Activated gamma-delta T cell treated with Interleukin-2 at 50 U/mL for 16 hours (primary cell): ENCODE measurements around the gene TENM4.

Experiments used
- DNase-seq: peaks from one replicate; pipeline ENCODE4 v3.0.0-alpha.2; 2020

The TENM4 gene

DNA sequence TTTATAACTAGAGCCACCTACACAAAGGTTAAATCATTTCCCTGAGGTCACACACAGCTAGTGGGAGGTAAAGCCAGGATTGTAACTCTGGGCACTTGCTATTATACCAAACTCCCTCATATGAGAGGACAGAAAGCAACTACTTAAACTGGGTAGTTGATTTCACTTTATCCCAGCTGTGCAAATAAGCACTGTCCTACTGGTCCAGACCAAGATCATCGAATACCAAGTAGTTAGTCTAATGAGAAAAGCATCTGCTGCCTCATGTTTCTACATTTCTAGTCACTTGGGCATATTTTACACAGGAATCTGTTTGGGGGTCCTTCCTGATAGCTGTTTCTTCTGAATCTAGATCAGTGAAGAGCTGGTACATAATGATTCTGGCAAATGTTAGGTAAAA lies 687.5 kb downstream of the TENM4 start:
- DNase-seq, result no peak

DNA sequence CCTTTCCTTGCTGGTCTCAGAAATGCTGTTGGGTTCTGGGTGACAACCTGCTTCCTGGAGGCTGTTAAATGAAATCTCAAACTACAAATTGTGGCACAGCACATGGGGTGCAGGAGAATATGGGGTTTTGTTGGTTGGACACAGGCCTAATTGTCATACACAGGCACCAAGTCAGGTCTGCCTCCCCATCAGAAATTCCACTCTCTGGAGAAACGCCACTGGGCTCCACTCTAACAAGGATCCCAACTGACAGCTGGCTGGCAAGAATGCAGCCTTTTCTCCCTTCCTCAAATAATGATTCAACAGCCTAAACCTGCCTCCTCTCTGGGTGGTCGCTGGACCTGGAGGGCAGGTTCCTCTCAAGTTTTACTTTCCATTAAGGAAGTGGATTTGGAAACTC lies 688.3 kb downstream of the TENM4 start:
- DNase-seq, result no peak

DNA sequence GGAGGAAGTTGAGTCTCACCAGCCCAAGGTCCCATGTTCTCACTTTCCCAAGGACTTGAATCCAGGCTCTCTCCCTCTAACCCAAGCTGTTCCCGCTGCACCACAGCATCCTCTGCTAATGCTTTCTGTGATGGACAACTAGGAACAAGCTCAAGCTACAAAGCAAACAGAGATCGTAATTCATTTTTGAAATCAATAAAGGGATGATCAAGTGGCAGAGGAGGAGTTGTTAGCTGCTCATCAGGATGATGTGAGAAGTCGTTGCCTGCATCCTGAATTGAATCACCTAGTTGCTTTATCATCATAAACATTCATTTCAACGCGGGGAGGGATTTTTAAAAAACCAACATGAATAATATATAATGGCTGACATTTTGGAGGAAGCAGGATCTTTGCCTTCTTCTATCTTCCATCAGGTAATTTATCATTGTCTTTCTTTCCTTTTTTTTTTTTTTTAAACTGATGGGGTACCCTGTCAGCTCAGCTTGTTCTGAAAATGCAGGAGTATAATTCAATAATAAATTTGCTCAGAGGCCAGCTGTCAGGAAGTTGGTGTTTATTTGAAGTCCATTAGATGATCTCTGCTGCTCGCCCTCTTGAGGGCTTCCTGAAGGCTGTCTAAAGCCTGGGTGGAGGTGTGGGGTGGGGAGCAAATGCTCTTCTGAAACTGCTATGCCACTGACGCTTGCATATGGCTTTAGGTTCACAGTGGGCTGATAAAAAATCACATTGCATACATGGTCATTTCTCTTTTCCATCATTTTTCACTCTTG lies 691.7 kb downstream of the TENM4 start:
- DNase-seq, result no peak

GRCh38 chr11:78744949-78745348 lies 695.9 kb downstream of the TENM4 start:
- no peak for DNase-seq

DNA sequence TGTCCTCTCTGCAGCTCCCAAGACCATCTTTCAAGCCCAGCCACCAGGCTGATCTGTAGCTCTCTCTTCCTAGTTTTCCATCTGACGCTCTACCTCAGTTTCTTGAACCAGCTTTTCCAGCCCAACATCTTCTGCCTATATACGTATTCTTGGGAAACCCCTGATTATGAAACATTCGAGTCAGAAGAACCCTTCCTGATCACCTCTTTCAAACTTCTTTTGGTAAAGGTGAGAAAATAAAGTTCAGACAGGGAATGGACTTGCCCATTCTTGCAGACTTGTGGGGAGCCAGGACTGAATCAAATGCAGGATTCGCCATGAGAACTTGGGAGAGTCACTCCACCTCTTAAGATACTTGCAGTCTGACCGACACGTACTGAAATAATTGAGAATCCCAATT lies 696.6 kb downstream of the TENM4 start:
- DNase-seq, result no peak

DNA sequence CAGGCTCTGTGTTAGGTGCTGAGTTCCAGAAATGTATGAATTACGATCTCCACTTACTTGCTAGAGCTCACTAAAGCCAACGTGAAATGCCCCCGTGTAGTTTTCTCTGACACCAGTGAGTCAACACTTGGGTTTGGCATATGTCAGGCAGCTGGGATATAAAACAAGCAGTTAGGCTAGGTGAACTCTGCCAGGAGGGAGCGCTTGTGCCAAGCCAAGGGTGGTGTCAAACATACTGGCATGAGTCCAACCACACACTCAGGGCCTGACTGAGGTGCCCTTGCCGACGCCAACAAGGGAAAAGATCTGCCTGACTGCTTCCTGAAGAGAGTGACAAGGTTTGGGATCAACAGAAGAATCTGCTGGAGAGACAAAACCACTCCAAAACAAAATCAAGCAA lies 698.4 kb downstream of the TENM4 start:
- DNase-seq, result no peak

GRCh38 chr11:78741741-78742140 lies 699.1 kb downstream of the TENM4 start:
- no peak for DNase-seq

DNA sequence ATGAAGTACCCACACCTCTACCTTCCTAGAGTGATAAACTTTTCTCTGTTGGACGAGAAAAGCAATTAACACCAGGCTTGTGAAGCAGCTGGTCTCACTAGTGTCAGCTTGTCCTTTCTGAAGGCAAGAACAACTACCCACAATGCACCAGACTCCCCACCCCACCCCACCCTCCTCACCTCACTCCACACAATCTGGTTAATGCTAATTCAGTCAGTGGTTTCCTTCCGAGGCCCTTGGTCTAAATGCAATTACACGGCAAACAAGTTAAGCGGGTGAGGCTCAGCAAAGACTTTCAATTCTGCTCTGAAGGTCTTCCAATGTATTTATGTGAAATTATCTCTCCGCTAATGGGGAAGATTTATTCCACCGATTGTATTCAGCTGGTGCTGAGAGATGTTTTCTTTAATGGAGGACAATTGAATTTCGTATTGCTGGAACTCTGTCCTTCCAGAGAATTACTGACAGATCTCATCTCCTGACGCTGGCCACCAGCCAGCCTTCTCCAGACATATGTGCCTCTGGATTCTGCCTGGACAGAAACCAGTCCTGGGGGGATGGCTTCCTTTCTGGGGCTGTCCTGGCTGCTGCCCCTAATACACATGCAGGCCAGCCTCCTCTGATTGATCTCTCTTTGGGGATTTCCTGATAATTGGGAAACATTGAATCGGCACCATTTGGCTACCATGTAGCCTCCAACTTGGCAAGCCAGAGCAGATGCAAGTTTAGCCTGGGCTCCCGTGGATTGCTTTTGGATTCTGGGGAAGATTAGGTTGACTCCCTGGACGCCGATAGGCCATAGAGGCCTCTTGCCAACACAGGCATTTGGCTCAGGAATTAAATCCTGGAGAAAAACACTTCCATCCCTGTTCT lies 700.4 kb downstream of the TENM4 start:
- no peak for DNase-seq

- no peak for DNase-seq
Measured at GRCh38 chr11:78737891-78738290, 702.9 kb downstream of the TENM4 start.

- no peak for DNase-seq
Measured at GRCh38 chr11:78737301-78737700, 703.5 kb downstream of the TENM4 start.

GRCh38 chr11:78735711-78736110 lies 705.1 kb downstream of the TENM4 start:
- DNase-seq, result no peak

DNA sequence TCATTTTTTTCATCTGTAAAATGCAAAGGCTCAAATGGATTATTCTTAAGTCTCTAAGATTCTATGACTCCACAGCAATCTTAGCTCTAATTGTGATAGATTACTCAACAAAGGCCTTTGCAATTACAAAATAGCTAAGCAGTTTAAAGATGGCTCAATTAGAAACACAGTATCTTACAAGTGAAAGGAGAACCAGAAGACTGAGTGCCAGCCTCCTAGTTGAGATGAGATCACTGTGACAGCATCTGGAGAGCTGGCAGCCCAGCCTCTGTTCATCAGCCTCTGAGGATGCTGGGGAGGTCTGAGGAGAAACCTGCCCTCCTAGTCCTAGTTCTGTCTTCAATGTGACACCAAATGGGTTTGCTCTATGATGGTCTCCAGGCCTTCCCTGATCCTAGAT lies 707.8 kb downstream of the TENM4 start:
- DNase-seq, result no peak

DNA sequence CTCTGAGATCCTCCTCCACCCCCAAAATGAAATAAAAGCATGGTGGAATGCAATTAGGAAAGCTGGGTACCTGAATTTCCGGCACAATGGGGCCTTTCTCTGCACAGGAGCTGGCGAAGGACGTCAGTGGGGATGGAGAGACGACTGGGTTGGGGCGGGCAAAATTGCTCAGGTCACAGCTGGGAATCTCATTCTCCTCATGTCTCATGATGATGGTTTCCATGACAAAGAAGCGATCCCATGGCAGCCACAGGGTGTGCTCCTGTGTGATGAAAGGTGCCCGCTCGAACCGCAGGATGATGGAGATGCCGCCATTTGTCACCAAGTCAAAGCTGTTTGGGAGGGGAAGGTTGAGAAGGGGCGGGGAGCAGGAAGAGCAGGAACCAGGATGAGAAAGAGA lies 708.6 kb downstream of the TENM4 start:
- DNase-seq, result no peak

DNA sequence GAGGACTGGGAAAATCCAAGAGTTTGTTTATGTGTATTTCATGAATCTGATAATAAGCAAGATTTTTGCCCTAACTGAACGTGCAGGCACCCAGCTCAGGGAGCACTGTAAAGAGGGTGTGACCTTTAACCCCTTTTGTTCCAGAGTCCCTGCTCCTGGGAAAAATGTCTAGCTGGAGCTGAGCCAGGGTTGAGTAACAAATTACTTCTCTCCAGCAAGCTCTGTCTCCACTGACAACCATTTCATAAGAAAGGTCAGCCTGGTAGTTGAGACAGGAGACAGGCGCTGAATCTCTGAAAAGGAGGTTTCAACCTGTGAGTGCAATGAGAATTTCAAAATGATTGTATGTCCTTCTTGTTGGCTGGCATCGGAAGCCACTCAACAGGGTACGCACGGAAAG lies 709.8 kb downstream of the TENM4 start:
- DNase-seq, result no peak

- no peak for DNase-seq
Measured at GRCh38 chr11:78730267-78730824, 710.5 kb downstream of the TENM4 start.

GRCh38 chr11:78727816-78728215 lies 713.0 kb downstream of the TENM4 start:
- DNase-seq, result no peak

GRCh38 chr11:78725200-78725599 lies 715.6 kb downstream of the TENM4 start:
- DNase-seq, result no peak

DNA sequence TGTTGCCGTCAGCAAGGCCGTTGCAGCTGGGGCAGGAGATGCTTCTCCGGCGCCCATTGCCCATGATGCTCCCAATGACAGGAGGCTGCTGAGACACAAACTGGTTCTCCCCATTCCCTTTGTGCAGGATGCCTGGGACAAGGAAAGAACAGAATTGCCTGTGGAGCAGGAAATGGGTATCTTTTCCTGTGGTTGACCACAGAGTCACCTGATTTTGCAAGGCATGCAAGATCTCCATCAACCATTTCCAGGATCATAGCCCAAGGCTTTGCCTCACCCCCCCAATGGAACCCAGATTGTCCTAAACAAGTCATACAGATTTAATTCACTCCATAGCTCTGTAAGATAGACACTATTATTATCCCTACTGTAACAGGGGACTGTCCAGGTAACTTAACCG lies 718.0 kb downstream of the TENM4 start:
- DNase-seq, result no peak

GRCh38 chr11:78720281-78720989 lies 720.4 kb downstream of the TENM4 start:
- no peak for DNase-seq

GRCh38 chr11:78717041-78717440 lies 723.8 kb downstream of the TENM4 start:
- no peak for DNase-seq

DNA sequence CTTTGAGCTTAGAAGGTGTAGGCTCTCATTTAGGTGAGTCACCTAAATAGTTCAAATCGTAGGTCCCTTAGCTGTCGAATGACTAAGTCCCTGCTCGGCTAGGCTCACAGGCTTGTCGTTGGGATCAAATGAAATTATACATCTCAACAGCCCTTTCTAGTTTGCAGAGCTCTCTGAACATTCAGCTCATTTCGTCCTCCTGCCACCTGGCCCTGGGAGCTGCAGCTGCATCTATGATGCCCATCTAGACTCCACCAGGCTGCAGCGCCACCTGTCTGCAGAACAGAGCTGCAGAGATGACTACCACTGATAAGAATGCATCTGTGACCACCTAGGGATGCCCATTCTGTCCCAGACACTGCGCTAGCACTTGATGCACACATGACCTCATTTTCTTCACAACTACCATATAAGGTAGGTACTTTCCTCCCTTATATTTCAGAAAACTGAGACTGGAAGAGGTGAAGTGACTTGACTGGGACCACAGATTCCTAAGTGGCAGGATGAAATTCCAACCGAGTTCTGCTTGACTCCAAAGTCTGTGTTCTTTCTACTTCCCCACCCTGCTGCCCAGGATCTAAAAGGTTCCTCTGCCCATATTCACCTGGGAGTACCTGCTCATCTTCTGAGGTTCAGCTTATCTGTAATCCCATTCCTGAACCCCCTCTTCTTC lies 725.1 kb downstream of the TENM4 start:
- DNase-seq, result no peak

DNA sequence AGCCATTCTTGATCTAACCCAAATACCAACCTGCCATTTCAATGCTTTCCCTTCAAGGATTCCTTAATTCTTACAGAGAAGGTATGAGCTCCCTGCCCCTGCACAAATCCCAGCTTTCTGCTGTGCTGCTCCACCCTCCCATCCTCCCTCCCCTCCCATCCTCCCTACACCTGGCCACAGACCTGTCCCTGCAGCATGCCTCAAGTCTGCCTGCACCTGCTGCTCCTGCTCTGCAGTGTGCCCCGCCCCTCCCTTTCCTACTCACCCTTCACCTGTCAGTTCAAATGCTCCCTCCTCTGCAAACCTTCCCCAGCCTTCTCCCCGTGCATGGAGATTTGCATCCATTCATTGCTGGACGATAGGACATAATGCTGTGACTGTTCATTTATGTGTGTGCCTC lies 726.3 kb downstream of the TENM4 start:
- DNase-seq, result no peak

DNA sequence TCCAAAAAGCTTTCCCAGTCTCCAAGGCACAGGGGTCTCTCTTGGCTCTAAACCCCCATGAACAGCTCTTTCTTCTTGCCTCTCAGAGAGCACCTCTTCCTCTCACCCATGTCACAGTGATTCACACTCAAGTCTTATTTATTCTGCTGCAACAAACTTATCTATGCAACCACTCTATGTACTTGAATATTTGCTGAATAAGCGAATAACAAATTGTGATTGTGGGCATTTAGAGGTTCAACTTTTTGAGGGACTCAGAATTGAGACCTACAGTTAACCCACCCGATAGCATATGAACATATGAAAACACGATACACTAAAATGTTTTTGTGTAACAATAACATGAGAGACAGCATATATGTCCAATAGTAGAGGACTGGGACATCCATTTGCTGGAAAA lies 729.1 kb downstream of the TENM4 start:
- DNase-seq, result no peak
